H7 (cell line): ENCODE data around the gene RNASEH2C. TPM values are rescaled to one million over a fixed set of nuclear protein-coding genes. Genes with fewer than 3 reads are reported as not detected.
"Not testable (repeated sequence)": the region's sequence is repeated elsewhere in the genome, so short reads cannot be mapped to it uniquely, and the experiment has no call there.

Source experiments
- DNase-seq: peaks from one replicate; pipeline ENCODE4 v3.0.0; 2012
- H3K27me3 ChIP-seq: 2 replicates; pipeline ENCODE4 v1.6.0; 2011; ENCODE audit warnings: mild to moderate bottlenecking, low read length; ENCODE audit not compliant: control insufficient read depth, insufficient read depth
- H3K36me3 ChIP-seq: replicated peaks from 2 replicates; pipeline ENCODE4 v1.5.1; 2011; ENCODE audit warnings: low read length; ENCODE audit not compliant: control insufficient read depth, insufficient read depth
- H3K4me3 ChIP-seq: 2 replicates; pipeline ENCODE4 v1.5.1; 2011; ENCODE audit warnings: low read depth, mild to moderate bottlenecking, control low read depth, low read length, moderate library complexity; ENCODE audit not compliant: insufficient read depth
- total RNA-seq: library from RNA; depleted of rRNA; stranded (reverse); fragments of >200 nt; shearing (Covaris generic); gene quantifications from 2 replicates; pipeline ENCODE4 v1.2.3, GENCODE V29; 2014; rRNA removed

The RNASEH2C gene
- total RNA-seq, 1 experiment from 2014 or later = 23.3 TPM

DNA sequence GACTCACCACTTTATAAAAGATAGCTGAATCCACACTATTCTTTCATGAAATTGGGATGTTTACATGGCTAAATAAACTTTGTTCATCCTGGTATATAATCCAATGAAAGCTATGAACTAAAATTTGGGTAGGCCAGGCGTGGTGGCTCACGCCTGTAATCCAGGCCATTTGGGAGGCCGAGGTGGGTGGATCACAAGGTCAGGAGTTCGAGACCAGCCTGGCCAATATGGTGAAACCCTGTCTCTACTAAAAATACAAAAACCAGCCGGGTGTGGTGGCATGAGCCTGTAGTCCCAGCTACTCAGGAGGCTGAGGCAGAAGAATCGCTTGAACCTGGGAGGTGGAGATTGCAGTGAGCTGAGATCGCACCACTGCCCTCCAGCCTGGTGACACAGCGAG lies 28.8 kb downstream of the RNASEH2C start:
- not testable (repeated sequence) for H3K4me3 ChIP-seq, H3K36me3 ChIP-seq, H3K27me3 ChIP-seq, DNase-seq

DNA sequence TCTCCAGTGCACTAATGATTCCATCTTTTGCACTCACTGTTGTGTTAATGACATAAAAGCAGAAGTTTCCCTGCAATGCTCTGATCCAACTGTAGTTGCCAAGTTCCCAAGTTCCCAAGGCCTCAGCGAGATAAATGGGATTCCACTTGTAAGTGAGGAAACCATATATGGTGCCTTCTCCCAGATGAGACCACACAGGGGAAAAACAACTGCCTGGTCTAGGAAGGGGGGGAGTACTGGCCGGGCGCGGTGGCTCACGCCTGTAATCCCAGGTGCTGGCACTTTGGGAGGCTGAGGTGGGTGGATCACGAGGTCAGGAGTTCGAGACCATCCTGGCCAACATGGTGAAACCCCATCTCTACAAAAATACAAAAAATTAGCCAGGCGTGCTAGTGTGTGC lies 34.6 kb downstream of the RNASEH2C start:
- H3K27me3 ChIP-seq = no peaks in the 10 kb centered on the region; the same call in 1 of the 2 replicates
- H3K4me3 ChIP-seq = no peak overlapping the region
- DNase-seq = no peak
- no peaks in the 10 kb centered on the region for H3K36me3 ChIP-seq

DNA sequence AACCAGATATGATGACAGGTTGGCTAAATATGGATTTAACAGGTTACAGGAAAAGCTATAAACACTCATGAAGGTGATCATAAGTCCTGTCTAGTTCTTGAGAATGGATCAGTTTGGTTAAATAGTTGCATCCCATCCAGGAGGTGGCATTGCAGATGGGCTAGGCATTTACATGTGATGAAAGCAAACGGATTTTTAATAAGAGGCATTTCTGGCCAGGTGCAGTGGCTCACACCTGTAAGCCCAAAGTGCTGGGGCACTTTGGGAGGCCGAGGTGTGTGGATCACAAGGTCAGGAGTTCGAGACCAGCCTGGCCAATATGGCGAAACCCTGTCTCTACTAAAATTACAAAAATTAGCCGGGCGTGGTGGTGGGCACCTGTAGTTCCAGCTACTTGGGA lies 37.1 kb downstream of the RNASEH2C start:
- DNase-seq, H3K36me3 ChIP-seq, H3K4me3 ChIP-seq, H3K27me3 ChIP-seq: not testable (repeated sequence)

DNA sequence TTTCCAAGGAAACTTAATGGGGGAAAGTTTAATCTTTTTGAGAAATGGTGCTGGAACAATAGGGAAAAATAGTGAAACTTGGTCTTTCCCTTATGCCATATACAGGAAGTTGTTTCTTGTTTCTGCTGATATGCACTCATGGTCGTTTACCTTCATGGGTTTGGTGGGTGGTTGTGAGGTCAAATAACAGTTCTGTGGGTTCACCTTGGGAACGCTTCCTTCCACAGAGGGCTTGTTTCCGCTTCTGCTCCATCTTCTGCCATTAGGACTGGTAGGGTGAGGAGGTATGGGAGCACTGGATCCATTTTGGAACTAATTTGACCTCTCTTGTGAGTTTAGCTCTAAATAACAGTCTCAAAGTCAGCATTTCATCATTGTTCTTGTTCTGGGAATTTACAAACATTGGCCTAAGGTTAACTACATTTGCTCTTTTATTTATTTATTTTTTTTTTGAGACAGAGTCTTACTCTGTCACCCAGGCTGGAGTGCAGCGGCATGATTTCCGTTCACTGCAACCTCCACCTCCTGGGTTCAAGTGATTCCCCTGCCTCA lies 40.3 kb downstream of the RNASEH2C start:
- H3K27me3 ChIP-seq = no peaks in the 10 kb centered on the region; the same call in 1 of the 2 replicates
- DNase-seq = no peak
- no peaks in the 10 kb centered on the region for H3K36me3 ChIP-seq
- H3K4me3 ChIP-seq = no peak overlapping the region

DNA sequence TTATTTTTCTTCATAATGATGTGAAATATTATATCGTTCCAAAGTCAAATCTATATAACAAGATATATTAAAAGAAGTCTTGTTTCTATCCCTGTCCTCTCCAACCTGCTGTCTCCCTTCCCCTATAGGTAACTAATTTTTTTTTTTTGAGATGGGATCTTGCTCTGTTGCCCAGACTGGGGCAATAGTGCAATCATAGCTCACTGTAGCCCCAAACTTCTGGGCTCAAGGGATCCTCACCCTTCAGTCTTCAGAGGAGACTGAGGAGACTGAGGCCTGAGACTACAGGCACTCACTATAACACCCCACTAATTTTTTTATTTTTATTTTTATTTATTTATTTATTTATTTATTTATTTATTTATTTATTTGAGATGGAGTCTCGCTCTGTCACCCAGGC lies 47.6 kb downstream of the RNASEH2C start:
- Histone ChIP-seq H3K36me3 (no peaks in the 10 kb centered on the region), H3K4me3 (no peak overlapping the region), H3K27me3 (no peaks in the 10 kb centered on the region)
- no peak for DNase-seq

DNA sequence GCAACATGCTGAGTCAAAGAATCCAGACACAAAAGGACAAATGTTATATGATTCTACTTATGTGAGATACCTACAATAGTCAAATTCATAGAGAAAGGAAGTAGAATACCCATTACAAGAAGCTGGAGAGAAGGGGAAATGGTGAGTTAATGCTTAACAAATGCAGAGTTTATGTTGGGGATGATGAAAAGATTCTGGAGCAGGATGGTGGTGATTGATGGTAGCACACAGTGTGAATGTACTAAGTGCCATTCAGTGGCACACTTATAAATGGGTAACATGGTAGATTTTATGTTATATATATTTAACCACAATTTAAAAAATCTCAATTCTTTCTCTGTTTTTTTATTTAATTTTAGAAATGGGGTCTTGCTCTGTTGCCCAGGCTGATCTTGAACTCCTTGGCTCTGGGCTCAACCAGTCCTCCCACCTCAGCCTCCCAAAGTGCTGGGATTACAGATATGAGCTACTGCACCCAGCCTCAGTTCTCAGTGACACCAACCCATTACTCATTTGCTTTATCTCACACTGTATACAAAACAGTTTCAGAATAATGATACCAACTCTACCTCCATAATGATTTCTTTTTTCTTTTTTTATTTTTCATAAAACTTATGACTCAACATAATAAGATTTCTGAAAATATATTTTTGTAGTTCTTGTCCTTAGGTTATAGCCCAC lies 48.3 kb downstream of the RNASEH2C start:
- no peak for DNase-seq
- no peaks in the 10 kb centered on the region for H3K36me3 ChIP-seq

More for the DNA sequence above, 48.3 kb downstream of the RNASEH2C start:
- no peak overlapping the region for H3K4me3 ChIP-seq
- no peaks in the 10 kb centered on the region for H3K27me3 ChIP-seq

Other genes with a start within 250 kb of the RNASEH2C start
- gene MALAT1, start 221.8 kb downstream of the RNASEH2C start, total RNA-seq = 456 and 1,088 TPM in 2 replicates
- gene SCYL1, start 195.7 kb downstream of the RNASEH2C start, total RNA-seq = 70.0 and 72.3 TPM in 2 replicates
- 3.9 and 5.7 TPM in 2 replicates for gene LTBP3, start 162.4 kb downstream of the RNASEH2C start, total RNA-seq
- 88.1 and 89.1 TPM in 2 replicates for gene ZNRD2, start 150.3 kb downstream of the RNASEH2C start, total RNA-seq
- 8.6 and 20.4 TPM in 2 replicates for gene FAM89B, start 148.3 kb downstream of the RNASEH2C start, total RNA-seq
- 1.9 and 4.7 TPM in 2 replicates for gene EHBP1L1, start 144.7 kb downstream of the RNASEH2C start, total RNA-seq
- gene KCNK7, start 125.0 kb downstream of the RNASEH2C start, total RNA-seq = not detected in 2 replicates
- 30.1 and 33.2 TPM in 2 replicates for gene MAP3K11, start 106.6 kb downstream of the RNASEH2C start, total RNA-seq
- gene PCNX3, start 105.0 kb downstream of the RNASEH2C start, total RNA-seq = 21.7 and 25.9 TPM in 2 replicates
- gene SIPA1, start 82.7 kb downstream of the RNASEH2C start, total RNA-seq = 52.7 and 65.9 TPM in 2 replicates
- 17.7 and 28.4 TPM in 2 replicates for gene RELA, start 57.9 kb downstream of the RNASEH2C start, total RNA-seq
- gene KAT5, start 8.5 kb downstream of the RNASEH2C start, total RNA-seq = 37.2 and 51.1 TPM in 2 replicates
- gene AP5B1, start 60.2 kb upstream of the RNASEH2C start, total RNA-seq = 6.7 and 7.8 TPM in 2 replicates
- 1.2 and 1.4 TPM in 2 replicates for gene OVOL1, start 66.3 kb upstream of the RNASEH2C start, total RNA-seq
- gene SNX32, start 113.2 kb upstream of the RNASEH2C start, total RNA-seq = 0.26 and 0.80 TPM in 2 replicates
- 916 and 1,083 TPM in 2 replicates for gene CFL1, start 137.4 kb upstream of the RNASEH2C start, total RNA-seq
- 38.0 and 49.7 TPM in 2 replicates for gene MUS81, start 139.6 kb upstream of the RNASEH2C start, total RNA-seq
- gene EFEMP2, start 152.0 kb upstream of the RNASEH2C start, total RNA-seq = 8.5 and 13.2 TPM in 2 replicates
- not detected in 2 replicates for gene CTSW, start 159.0 kb upstream of the RNASEH2C start, total RNA-seq
- gene FIBP, start 167.7 kb upstream of the RNASEH2C start, total RNA-seq = 113 and 139 TPM in 2 replicates
- 39.2 and 42.4 TPM in 2 replicates for gene CCDC85B, start 169.9 kb upstream of the RNASEH2C start, total RNA-seq
- 0.48 and 1.0 TPM in 2 replicates for gene FOSL1, start 179.6 kb upstream of the RNASEH2C start, total RNA-seq
- gene C11orf68, start 198.3 kb upstream of the RNASEH2C start, total RNA-seq = 23.9 and 29.1 TPM in 2 replicates
- gene DRAP1, start 198.6 kb upstream of the RNASEH2C start, total RNA-seq = 88.1 and 97.5 TPM in 2 replicates
- gene TSGA10IP, start 224.7 kb upstream of the RNASEH2C start, total RNA-seq = 1.7 and 4.1 TPM in 2 replicates
- gene SART1, start 240.9 kb upstream of the RNASEH2C start, total RNA-seq = 27.5 and 34.6 TPM in 2 replicates